HL-60 (cell line): ENCODE data around the gene ELP4.

Experiments used
- CTCF ChIP-seq: IDR thresholded peaks from one replicate; pipeline ENCODE4 v1.5.1; 2011; ENCODE audit warnings: low read length, control low read depth, inconsistent platforms; ENCODE audit not compliant: insufficient read depth
- TF ChIP-seq, protein P1 (sequence below): IDR thresholded peaks from 2 replicates; pipeline ENCODE4 v1.6.1; 2012; ENCODE audit warnings: low read depth; ENCODE audit not compliant: insufficient replicate concordance

- TF ChIP-seq, protein P1, sequence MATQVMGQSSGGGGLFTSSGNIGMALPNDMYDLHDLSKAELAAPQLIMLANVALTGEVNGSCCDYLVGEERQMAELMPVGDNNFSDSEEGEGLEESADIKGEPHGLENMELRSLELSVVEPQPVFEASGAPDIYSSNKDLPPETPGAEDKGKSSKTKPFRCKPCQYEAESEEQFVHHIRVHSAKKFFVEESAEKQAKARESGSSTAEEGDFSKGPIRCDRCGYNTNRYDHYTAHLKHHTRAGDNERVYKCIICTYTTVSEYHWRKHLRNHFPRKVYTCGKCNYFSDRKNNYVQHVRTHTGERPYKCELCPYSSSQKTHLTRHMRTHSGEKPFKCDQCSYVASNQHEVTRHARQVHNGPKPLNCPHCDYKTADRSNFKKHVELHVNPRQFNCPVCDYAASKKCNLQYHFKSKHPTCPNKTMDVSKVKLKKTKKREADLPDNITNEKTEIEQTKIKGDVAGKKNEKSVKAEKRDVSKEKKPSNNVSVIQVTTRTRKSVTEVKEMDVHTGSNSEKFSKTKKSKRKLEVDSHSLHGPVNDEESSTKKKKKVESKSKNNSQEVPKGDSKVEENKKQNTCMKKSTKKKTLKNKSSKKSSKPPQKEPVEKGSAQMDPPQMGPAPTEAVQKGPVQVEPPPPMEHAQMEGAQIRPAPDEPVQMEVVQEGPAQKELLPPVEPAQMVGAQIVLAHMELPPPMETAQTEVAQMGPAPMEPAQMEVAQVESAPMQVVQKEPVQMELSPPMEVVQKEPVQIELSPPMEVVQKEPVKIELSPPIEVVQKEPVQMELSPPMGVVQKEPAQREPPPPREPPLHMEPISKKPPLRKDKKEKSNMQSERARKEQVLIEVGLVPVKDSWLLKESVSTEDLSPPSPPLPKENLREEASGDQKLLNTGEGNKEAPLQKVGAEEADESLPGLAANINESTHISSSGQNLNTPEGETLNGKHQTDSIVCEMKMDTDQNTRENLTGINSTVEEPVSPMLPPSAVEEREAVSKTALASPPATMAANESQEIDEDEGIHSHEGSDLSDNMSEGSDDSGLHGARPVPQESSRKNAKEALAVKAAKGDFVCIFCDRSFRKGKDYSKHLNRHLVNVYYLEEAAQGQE: no peak
- TF ChIP-seq CTCF: no peak
Measured at GRCh38 chr11:31817621-31818424, 308.3 kb downstream of the ELP4 start.
